AG10803 (cell line): ENCODE results near the gene ADAMTS9.

ENCODE experiments used
- DNase-seq: peaks from one replicate; pipeline ENCODE4 v3.0.0; 2010; ENCODE audit warnings: low read depth
- H3K4me3 ChIP-seq: 2 replicates; pipeline ENCODE4 v1.5.1; 2011; ENCODE audit warnings: mild to moderate bottlenecking, low read length, control low read depth
- TF ChIP-seq, protein P1 (sequence below): conservative IDR thresholded peaks from 2 replicates; pipeline ENCODE4 v1.5.1; 2011; ENCODE audit warnings: mild to moderate bottlenecking, low read length, control low read depth, inconsistent platforms

Gene ADAMTS9

DNA sequence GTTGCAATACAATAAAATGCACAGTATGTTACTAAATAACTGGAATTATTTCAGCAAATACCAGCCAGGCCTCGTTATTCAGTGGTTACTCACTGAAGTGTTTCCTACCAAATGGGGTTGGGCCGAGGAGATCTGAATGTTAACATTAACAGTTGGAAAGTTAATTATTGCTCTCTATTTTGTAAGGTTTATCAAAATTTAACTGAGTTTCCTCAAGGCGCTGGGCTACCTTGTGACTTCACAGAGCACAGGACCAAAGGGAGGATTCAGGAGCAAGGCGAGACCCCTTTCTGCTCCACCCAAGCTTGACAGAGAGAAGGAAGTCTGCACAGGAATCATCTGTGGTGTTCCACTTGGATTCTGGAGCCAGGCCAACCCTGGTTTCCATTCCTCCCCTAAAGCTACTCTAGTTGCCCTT is 21.6 kb downstream of the ADAMTS9 start:
- TF ChIP-seq, protein P1, sequence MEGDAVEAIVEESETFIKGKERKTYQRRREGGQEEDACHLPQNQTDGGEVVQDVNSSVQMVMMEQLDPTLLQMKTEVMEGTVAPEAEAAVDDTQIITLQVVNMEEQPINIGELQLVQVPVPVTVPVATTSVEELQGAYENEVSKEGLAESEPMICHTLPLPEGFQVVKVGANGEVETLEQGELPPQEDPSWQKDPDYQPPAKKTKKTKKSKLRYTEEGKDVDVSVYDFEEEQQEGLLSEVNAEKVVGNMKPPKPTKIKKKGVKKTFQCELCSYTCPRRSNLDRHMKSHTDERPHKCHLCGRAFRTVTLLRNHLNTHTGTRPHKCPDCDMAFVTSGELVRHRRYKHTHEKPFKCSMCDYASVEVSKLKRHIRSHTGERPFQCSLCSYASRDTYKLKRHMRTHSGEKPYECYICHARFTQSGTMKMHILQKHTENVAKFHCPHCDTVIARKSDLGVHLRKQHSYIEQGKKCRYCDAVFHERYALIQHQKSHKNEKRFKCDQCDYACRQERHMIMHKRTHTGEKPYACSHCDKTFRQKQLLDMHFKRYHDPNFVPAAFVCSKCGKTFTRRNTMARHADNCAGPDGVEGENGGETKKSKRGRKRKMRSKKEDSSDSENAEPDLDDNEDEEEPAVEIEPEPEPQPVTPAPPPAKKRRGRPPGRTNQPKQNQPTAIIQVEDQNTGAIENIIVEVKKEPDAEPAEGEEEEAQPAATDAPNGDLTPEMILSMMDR = no peak
- H3K4me3 ChIP-seq = no peak overlapping the region
- DNase-seq = peak; percentile 83

DNA sequence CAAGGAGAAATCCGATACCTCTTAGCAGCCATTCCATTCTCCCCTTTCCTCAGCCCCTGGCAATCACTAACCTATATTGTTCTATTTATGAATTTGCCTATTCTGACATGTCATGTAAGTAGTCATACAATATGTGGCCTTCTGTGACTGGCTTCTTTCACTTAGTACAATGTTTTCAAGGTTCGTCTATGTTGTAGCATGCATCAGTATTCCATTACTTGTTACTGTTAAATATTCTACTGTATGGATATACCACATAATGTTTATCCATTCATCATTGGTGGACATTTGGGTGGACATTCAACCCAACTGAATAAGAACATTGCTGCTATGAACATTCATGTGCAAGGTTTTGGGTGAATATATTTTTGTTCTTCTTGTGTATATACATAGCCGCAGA is 23.4 kb downstream of the ADAMTS9 start:
- no peak for DNase-seq
- TF ChIP-seq, protein P1 = no peak
- H3K4me3 ChIP-seq = no peak overlapping the region

DNA sequence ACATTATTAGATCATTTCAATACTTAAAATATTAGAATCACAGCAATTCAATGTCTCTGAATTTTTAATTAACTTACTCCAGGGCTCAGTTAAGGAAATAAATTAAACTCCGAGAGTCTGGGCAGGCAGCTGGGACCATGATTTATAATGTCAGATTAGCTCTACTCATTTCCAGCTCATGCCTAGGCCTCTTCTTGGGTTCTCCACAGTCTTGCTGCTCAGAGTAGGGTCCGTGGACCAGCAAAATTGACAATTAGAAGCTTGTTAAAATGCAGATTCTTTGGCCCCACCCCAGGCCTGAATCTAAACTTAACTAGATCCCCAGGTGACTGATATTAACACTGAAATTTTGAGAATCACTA is 28.2 kb downstream of the ADAMTS9 start:
- DNase-seq = no peak
- no peak overlapping the region for H3K4me3 ChIP-seq
- TF ChIP-seq, protein P1 = no peak

DNA sequence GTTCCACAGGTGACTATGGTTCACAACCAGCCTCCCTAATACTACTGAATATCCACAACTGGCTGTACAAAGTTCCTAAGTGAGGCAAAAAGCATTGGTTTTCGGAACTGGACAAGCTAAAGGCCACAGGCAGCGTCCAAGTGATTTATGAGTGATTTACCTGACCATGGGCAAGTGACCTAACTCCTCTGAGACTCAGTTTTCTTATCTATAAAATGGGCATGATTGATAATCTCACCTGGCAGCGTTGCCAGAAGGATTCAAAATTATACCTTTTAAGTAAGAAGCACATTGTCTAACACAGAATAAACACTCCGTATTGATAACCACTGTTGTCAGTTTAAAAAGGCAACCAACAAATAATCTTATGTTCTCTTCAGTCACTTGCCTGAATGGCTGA is 29.8 kb downstream of the ADAMTS9 start:
- DNase-seq = no peak
- TF ChIP-seq, protein P1 = no peak

DNA sequence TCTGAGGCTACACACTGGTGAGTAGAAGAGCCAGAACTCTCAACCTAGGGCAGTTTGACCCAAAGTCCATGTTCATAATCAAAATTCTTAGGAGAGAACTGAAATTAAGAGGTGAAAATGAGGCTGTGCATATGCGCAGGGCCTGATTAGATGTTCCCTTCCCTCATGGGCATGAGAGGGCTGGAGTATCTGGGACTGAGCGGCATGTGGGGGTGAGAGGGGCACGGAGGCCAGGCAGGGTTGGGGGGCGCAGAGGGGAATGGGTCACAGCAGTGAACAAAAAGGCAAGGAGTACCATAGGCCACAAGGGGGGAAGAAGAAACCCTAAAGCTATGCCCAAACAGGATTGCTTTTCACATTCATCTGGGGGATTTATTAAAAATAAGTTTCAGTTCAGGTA is 31.3 kb downstream of the ADAMTS9 start:
- TF ChIP-seq, protein P1 = no peak
- no peak for DNase-seq
- no peak overlapping the region for H3K4me3 ChIP-seq

More for the DNA sequence above, 29.8 kb downstream of the ADAMTS9 start:
- H3K4me3 ChIP-seq = no peak overlapping the region

DNA sequence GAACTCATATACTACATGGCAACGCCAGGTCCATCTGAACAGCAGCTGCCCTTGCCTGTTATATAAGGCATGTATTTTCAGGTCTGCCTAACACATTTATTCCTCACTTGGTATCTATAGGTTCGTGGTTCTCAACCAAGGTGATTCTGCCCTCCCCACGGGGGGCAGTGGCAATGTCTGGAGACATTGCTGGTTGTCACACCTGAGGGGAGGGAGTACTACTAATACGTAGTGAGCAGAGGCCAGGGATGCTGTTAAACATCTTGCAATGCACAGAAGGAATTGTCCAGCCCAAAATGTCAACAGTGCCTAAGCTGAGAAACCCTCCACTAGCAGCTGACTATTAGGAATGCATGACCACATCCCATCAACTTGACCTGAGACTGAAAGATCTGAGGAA is 32.6 kb downstream of the ADAMTS9 start:
- no peak for DNase-seq
- H3K4me3 ChIP-seq = no peak overlapping the region
- TF ChIP-seq, protein P1 = no peak

DNA sequence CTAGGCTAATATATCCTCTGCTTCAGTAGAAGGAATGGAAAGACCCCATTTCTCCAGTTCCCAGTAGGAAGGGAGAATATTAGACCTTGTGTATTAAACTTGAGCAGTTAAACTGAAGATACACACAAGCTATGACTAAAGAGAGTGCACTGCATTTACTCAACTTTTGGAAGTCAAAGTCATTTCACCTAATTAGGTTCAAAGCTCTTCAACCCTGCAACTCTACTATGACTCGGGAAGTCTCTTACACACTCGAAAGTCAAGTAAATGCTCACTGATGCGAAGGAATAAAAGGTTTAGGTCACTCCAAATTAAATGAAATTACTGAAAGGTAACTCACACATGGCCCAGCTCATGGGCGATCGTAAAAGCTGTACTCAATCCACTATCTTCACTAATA is 33.8 kb downstream of the ADAMTS9 start:
- TF ChIP-seq, protein P1 = no peak
- no peak for DNase-seq
- no peak overlapping the region for H3K4me3 ChIP-seq
